ENCODE results near the gene CHD9NB.
"Not testable (repeated sequence)": the region's sequence is repeated elsewhere in the genome, so short reads cannot be mapped to it uniquely, and the experiment has no call there.

Gene CHD9NB

DNA sequence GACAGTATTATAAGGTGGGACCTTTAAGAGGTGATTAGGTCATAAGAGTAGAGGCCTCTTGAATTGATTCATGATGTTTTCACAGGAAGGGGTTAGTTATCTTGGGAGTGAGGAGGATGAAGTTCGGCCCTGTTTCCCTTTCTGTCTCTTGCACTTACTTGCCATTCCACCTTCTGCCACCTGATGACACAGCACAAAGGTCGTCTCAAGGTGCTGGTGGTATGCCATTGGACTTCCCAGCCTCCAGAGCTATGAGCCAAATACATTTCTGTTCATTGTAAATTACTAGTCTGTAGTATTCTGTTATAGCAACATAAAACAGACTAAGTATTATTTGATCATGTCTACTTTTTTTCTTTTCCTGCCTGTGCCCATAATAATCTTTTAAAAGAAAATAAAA is 25.6 kb upstream of the CHD9NB start:
- TF ChIP-seq, protein P1, sequence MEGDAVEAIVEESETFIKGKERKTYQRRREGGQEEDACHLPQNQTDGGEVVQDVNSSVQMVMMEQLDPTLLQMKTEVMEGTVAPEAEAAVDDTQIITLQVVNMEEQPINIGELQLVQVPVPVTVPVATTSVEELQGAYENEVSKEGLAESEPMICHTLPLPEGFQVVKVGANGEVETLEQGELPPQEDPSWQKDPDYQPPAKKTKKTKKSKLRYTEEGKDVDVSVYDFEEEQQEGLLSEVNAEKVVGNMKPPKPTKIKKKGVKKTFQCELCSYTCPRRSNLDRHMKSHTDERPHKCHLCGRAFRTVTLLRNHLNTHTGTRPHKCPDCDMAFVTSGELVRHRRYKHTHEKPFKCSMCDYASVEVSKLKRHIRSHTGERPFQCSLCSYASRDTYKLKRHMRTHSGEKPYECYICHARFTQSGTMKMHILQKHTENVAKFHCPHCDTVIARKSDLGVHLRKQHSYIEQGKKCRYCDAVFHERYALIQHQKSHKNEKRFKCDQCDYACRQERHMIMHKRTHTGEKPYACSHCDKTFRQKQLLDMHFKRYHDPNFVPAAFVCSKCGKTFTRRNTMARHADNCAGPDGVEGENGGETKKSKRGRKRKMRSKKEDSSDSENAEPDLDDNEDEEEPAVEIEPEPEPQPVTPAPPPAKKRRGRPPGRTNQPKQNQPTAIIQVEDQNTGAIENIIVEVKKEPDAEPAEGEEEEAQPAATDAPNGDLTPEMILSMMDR (IDR thresholded peaks at IDR 0.05; ENCODE audit: insufficient read depth, low read depth, low read length, missing control alignments) = no peak
- DNase-seq (ENCODE audit: low read depth) = no peak
- no peak overlapping the region for H3K4me3 ChIP-seq (ENCODE audit: low read depth, low read length)

DNA sequence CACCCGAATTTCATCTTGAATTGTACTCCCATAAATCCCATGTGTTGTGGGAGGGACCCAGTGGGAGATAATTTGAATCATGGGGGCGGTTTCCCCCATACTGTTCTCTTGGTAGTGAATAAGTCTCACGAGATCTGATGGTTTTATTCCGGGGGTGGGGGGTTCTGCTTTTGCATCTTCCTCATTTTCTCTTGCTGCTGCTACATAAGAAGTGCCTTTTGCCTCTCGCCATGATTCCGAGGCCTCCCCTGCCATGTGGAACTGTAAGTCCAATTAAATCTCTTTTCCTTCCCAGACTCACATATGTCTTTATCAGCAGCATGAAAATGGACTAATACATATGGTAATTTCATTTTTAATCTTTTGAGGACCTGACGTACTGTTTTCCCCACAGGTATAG is 22.8 kb upstream of the CHD9NB start:
- not testable (repeated sequence) for H3K4me3 ChIP-seq (ENCODE audit: low read depth, low read length); DNase-seq (ENCODE audit: low read depth)

DNA sequence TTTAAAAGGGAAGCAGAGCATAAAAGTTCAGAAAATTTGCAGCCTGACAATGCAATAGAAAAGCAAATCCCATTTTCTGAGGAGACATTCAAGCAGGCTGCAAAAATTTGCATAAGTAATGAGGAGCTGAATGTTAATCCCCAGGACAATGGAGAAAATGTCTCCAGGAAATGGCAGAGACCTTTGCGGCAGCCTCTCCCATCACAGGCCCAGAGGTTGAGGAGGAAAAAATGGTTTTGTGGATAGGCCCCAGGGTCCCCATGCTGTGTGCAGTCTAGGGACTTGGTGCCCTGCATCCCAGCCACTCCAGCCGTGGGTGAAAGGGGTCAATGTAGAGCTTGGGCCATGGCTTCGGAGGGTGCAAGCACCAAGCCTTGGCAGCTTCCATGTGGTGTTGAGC is 21.6 kb upstream of the CHD9NB start:
- H3K4me3 ChIP-seq (ENCODE audit: low read depth, low read length) = not testable (repeated sequence)

DNA sequence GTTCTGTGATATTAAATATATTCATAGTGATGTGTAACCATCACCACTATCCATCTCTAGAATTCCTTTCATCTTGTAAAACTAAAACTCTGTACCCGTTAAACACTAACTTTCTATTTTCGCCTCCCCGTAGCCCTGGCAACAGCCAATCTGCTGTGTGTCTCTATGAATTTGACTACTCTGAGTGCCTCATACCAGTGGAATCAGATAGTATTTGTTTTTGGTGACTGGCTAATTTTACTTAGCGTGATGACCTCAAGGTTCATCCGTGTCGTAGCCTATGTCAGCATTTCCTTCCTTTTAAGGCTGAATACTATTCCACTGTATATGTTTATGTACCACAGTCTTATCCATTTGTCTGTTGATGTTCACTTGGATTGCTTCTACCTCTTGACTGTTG is 20.3 kb upstream of the CHD9NB start:
- H3K4me3 ChIP-seq (ENCODE audit: low read depth, low read length) = no peak overlapping the region
- TF ChIP-seq, protein P1 (IDR thresholded peaks at IDR 0.05; ENCODE audit: insufficient read depth, low read depth, low read length, missing control alignments) = no peak
- no peak for DNase-seq (ENCODE audit: low read depth)

More for the DNA sequence above, 21.6 kb upstream of the CHD9NB start:
- not testable (repeated sequence) for DNase-seq (ENCODE audit: low read depth)

DNA sequence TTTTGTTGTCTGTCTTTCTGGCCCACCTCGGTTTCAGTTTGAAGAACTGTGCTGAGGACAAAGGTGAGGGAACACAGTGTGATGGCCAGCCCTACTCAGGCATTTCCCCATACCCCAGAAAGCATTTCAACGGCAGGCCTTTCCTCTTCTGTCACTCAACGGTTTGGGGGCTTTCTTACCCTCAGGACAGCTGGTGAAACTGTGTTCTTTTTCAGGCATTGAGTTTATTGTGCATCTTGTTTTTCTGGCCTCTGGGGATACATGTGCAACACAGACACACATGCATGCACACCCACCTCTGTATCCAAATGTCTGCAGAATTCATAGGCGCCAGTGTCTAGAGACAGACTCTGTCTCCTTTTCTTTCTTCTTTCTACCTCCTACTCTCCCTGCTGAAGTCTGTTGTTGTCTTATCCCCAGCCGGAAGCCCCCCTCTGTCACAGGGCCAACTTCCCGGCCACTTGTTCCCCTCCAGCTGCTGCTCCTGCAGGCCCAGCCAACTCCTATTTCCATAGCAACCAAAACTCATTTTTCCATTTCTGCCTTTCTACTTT is 19.1 kb upstream of the CHD9NB start:
- H3K4me3 ChIP-seq (ENCODE audit: low read depth, low read length) = peak overlapping the region; percentile 6; the same call in 1 of the 2 replicates
- TF ChIP-seq, protein P1 (IDR thresholded peaks at IDR 0.05; ENCODE audit: insufficient read depth, low read depth, low read length, missing control alignments) = no peak
- DNase-seq (ENCODE audit: low read depth) = peak; percentile 76

DNA sequence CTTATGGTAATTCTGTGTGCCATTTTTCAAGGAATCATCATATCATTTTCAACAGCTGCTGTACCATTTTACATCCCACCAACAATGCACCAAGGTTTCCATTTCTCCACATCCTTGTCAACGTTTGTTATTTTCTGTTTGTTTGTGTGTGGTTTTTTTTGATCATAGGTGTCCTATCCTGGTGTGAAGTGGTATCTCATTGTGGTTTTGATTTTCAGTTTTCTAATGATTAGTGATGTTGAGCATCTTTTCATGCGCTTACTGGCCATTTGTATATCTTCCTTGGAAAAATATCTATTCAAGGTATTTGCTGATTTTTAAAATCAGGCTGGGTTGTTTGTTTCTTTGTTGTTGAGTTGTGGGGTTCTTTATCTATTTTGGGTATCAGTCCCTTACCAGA is 17.1 kb upstream of the CHD9NB start:
- H3K4me3 ChIP-seq (ENCODE audit: low read depth, low read length) = no peak overlapping the region
- TF ChIP-seq, protein P1 (IDR thresholded peaks at IDR 0.05; ENCODE audit: insufficient read depth, low read depth, low read length, missing control alignments) = no peak
- peak; percentile 45 for DNase-seq (ENCODE audit: low read depth)

DNA sequence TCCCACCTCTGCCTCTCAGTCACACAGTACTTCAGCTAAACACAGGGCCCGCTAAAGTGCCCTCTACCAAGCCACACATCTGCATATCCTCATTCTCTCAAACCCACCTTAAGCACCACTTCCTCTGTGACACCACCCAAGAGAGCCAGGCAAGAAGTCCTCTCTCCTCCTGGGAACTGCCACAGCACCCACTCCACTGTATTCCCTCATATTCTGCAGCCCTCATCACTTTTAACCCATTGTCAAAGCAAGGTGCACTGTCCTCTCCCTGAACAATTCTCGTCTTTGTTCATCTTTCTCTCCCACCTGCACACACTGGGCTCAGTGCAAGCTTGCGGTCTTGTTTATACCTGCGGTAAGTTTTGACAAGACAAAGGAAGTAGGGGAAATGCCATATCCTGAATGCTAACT is 15.7 kb upstream of the CHD9NB start:
- H3K4me3 ChIP-seq (ENCODE audit: low read depth, low read length) = no peak overlapping the region; the same call in 1 of the 2 replicates
- peak; percentile 66 for DNase-seq (ENCODE audit: low read depth)
- TF ChIP-seq, protein P1 (IDR thresholded peaks at IDR 0.05; ENCODE audit: insufficient read depth, low read depth, low read length, missing control alignments) = no peak

DNA sequence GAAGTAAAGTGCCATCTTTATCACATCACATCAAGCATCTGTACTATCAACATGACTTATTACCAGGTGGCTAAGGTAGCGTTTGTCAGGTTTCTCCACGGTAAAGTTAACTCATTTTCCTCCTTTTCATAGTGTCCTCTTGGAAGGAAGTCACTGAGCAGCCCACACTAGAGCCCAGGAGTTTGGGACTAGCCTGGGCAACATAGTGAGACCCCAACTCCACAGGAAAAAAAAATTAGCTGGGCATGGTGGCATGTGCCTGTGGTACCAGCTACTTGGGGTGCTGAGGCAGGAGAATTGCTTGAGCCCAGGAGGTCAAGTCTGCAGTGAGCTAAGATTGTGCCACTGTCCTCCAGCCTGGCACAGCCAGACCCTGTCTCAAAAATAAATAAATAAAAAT is 15.0 kb upstream of the CHD9NB start:
- TF ChIP-seq, protein P1 (IDR thresholded peaks at IDR 0.05; ENCODE audit: insufficient read depth, low read depth, low read length, missing control alignments) = no peak
- H3K4me3 ChIP-seq (ENCODE audit: low read depth, low read length) = no peak overlapping the region
- DNase-seq (ENCODE audit: low read depth) = no peak
